Endothelial cell of umbilical vein (primary cell): ENCODE results near the gene SLC1A4. TPM values are rescaled to one million over a fixed set of nuclear protein-coding genes. Genes with fewer than 3 reads are reported as not detected.
A peak's percentile ranks its signal among the peaks of the same experiment; 100 is the strongest.

ENCODE experiments used
- BruUV-seq: library from RNA; stranded (reverse); fragments of 400-500 nt; replicated peaks from 2 replicates; lab custom pipeline; 2021; lab: Mats Ljungman, UMichigan
- CTCF ChIA-PET: fragments of 300-600, 350-600 bp; sonication (Branson Sonifier 250); formaldehyde crosslinking; loops from one replicate; lab custom pipeline; 2021; ENCODE audit warnings: antibody characterized with exemption, inconsistent platforms; lab: Charles Lee
- POLR2A ChIA-PET: fragments of 300-600, 350-600 bp; sonication (Branson Sonifier 250); formaldehyde crosslinking; loops from one replicate; lab custom pipeline; 2021; ENCODE audit warnings: antibody characterized with exemption, inconsistent platforms; lab: Charles Lee
- DNase-seq: peaks from one replicate; pipeline ENCODE4 v3.0.0-alpha.2; 2011; ENCODE audit warnings: low read depth, low spot score
- FAIRE-seq: peaks from 2 replicates; lab custom pipeline; 2011; peaks lifted over from hg19 to GRCh38; lab: Jason Lieb, UNC
- H2AFZ ChIP-seq: 2 replicates; pipeline ENCODE4 v1.6.0; 2012; ENCODE audit warnings: low read depth, low read length, control low read depth, inconsistent platforms
- H3K27ac ChIP-seq: 2 replicates; pipeline ENCODE4 v1.5.1; 2011; ENCODE audit warnings: low read depth, mild to moderate bottlenecking, control low read depth, low read length, moderate library complexity; ENCODE audit not compliant: insufficient read depth
- H3K27me3 ChIP-seq, 2 experiments: 2 replicates each; pipeline versions ENCODE4 v1.6.0 to v1.6.1; 2011; ENCODE audit warnings: low read length in 2 of 2, mixed read lengths in 1 of 2; ENCODE audit not compliant: control insufficient read depth in 2 of 2, insufficient read depth in 2 of 2
- H3K36me3 ChIP-seq, 2 experiments: 2 replicates in 1 of 2; 3 replicates in 1 of 2; pipeline ENCODE4 v1.5.1; 2011; ENCODE audit warnings: low read length in 2 of 2, mild to moderate bottlenecking in 1 of 2, moderate library complexity in 1 of 2; ENCODE audit not compliant: control insufficient read depth in 2 of 2, insufficient read depth in 2 of 2; ENCODE audit errors: extremely low read depth in 1 of 2
- H3K4me1 ChIP-seq: 3 replicates; pipeline ENCODE4 v1.5.1; 2011; ENCODE audit warnings: mild to moderate bottlenecking, low read length; ENCODE audit not compliant: control insufficient read depth, insufficient read depth; ENCODE audit errors: extremely low read depth
- H3K4me2 ChIP-seq: 2 replicates; pipeline ENCODE4 v1.6.1; 2011; ENCODE audit warnings: low read length, control low read depth, mixed read lengths; ENCODE audit not compliant: insufficient read depth
- H3K4me3 ChIP-seq, 3 experiments: fragments of 200-600 bp in 1 of 3; sonication (generic), shearing (Covaris generic) in 1 of 3; replicated peaks in 1 of 3; 2 replicates each; pipeline ENCODE4 v1.5.1; 2011 to 2016; ENCODE audit warnings: control low read depth in 3 of 3, low read length in 3 of 3, mild to moderate bottlenecking in 2 of 3, inconsistent platforms in 1 of 3, low read depth in 1 of 3, moderate library complexity in 1 of 3; ENCODE audit not compliant: insufficient read depth in 1 of 3
- H3K79me2 ChIP-seq: 2 replicates; pipeline ENCODE4 v1.6.0; 2012; ENCODE audit warnings: low read length, inconsistent platforms; ENCODE audit not compliant: control insufficient read depth, insufficient read depth
- H3K9ac ChIP-seq: replicated peaks from 2 replicates; pipeline ENCODE3; 2011; ENCODE audit warnings: low read length, control low read depth; ENCODE audit not compliant: insufficient read depth; ENCODE audit errors: extremely low read depth
- H3K9me1 ChIP-seq: replicated peaks from 3 replicates; pipeline ENCODE4 v1.6.0; 2011; ENCODE audit warnings: mild to moderate bottlenecking, low read length; ENCODE audit not compliant: control insufficient read depth, insufficient read depth; ENCODE audit errors: extremely low read depth
- H3K9me3 ChIP-seq: replicated peaks from 2 replicates; pipeline ENCODE4 v1.5.1; 2012; ENCODE audit warnings: low read length, inconsistent platforms; ENCODE audit not compliant: control insufficient read depth, insufficient read depth
- H4K20me1 ChIP-seq: replicated peaks from 2 replicates; pipeline ENCODE3; 2011; ENCODE audit warnings: mild to moderate bottlenecking, low read length; ENCODE audit not compliant: control insufficient read depth, insufficient read depth; ENCODE audit errors: extremely low read depth
- FOS ChIP-seq: IDR thresholded peaks from 2 replicates; pipeline ENCODE4 v1.6.1; 2011; ENCODE audit warnings: mild to moderate bottlenecking, low read length, moderate library complexity, borderline replicate concordance; ENCODE audit not compliant: insufficient read depth
- JUN ChIP-seq: IDR thresholded peaks from 2 replicates; pipeline ENCODE4 v1.6.1; 2011; ENCODE audit warnings: borderline replicate concordance, low read depth; ENCODE audit not compliant: insufficient read length, insufficient read depth
- POLR2A ChIP-seq: IDR thresholded peaks from 2 replicates; pipeline ENCODE4 v1.6.1; 2012; ENCODE audit warnings: low read depth, mild to moderate bottlenecking, control low read depth, low read length
- POLR2AphosphoS5 ChIP-seq: IDR thresholded peaks from 2 replicates; pipeline ENCODE4 v1.6.1; 2012; ENCODE audit warnings: low read depth, mild to moderate bottlenecking, control low read depth, low read length, moderate library complexity; ENCODE audit not compliant: insufficient read depth
- dilution Hi-C: fragments of 300-500 bp; cut with MboI; formaldehyde crosslinking; loops from one replicate; pipeline ENCODE4 v1.15.0; 2019; ENCODE audit warnings: low sequenced_read_pairs; ENCODE audit not compliant: extremely low pct_ligation_motif_present
- intact Hi-C: fragments of 100-400 bp; cut with micrococcal nuclease; formaldehyde crosslinking; loops from one replicate; pipeline ENCODE4 v1.10.0; 2022
- polyA plus RNA-seq, 4 experiments: library from polyadenylated mRNA; depleted of rRNA in 3 of 4; stranded (reverse) in 3 of 4; unstranded in 1 of 4; fragments of >200 nt; gene quantifications; 2 replicates each; pipeline versions ENCODE4 v1.2.1 to v1.2.3, GENCODE V29; 2011 to 2012; ENCODE audit warnings: missing spikeins in 1 of 4
- total RNA-seq: library from RNA; stranded (reverse); gene quantifications from 2 replicates; pipeline ENCODE4 v1.2.3, GENCODE V29; 2021
- TF ChIP-seq, protein P1 (sequence below): IDR thresholded peaks from 2 replicates; pipeline ENCODE4 v1.6.1; 2011; ENCODE audit not compliant: insufficient read depth, insufficient read length

SLC1A4 gene
- total and polyA plus RNA-seq, 2 donors (not counting 3 experiments of a cell fraction or from before 2014, with no cell fraction given): 9.9 to 13.9 TPM

DNA sequence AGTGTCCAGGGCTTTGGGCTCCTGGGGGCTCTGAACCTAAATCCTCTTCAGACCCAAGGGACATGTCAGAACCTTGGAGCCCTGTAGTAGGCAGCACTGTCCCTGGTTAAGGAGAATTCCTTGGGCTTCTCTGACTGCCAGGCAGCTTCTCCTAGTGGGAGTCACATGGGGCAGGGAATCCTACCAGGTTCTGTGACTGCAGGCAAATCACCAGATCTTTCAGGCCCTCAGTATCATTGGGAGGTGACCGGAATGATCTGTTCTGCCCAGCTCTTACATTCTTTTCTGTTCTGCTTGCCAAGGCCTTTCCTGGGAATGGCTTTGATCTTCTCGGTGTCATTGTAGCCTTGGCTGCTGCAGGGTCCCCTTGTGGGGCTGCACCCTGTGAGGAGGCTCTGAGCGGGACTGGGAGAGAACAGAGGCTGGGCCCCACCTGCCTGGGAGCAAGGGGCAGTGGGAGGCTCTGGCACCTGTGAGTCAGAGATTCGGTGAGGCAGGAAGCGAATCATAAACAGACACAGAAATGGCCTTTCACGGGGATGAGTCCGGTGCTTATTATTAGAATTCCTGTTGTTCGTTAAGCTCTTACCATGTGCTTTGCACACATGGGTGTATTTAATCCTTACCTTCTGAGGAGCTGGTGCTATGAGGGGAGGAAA is 81.1 kb downstream of the SLC1A4 start:
- H3K9me1 ChIP-seq: no peaks in the 10 kb centered on the region
- H3K79me2 ChIP-seq: peaks cover 5% of the 10 kb centered on the region
- CTCF ChIA-PET: interaction anchor here (1.0 to 2.6 kb wide), 4 partner anchors 12 to 152 kb away, joined by 3 to 14 read pairs (median 4); no protein-coding TSS in a partner anchor
- no TSS peak for BruUV-seq
- no peak overlapping the region for H3K9ac ChIP-seq
- no peak overlapping the region for H3K4me2 ChIP-seq
- no peaks in the 10 kb centered on the region for H4K20me1 ChIP-seq
- FAIRE-seq (peak; percentile 69), DNase-seq (peak; percentile 58)
- peaks cover 36% of the 10 kb centered on the region for H3K4me1 ChIP-seq
- H3K36me3 ChIP-seq: peaks cover 6 to 37% of the 10 kb centered on the region in 2 experiments
- no peak overlapping the region for H2AFZ ChIP-seq
- POLR2A ChIA-PET: interaction anchor here (1.0 to 1.4 kb wide), 2 partner anchors 14 to 27 kb away, joined by 3 read pairs; partner anchors contain the start of gene CEP68
- intact Hi-C loops: no loop called here
- no peak overlapping the region for H3K4me3 ChIP-seq
- peak; percentile 67 for TF ChIP-seq FOS
- TF ChIP-seq POLR2A: no peak
- H3K27ac ChIP-seq: peak overlapping the region; percentile 35
- no peaks in the 10 kb centered on the region for H3K27me3 ChIP-seq
- dilution Hi-C loops: no loop called here
- no peaks in the 10 kb centered on the region for H3K9me3 ChIP-seq

DNA sequence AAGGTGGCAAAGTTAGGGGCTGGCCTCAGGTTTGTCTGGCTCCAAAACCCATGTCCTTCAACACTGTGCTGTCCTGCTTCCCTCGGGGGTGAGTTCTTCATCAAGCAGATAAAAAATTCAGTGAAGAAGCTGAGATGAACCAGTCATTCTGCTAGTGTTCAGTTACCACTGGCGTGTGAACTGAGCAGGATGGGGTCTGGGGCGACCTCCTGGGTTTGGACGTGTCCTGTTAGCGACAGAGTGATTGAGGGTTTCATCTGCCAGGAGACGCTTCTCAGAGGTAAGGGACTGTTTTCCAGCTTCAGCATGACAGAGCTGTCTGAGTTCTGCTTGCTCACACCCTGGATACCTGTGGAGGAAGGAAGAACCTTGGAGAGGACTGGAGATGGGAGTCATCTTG is 81.7 kb downstream of the SLC1A4 start:
- Histone ChIP-seq H3K27ac (peak overlapping the region; percentile 35), H3K79me2 (peaks cover 5% of the 10 kb centered on the region), H3K9me3 (no peaks in the 10 kb centered on the region), H3K4me2 (no peak overlapping the region), H3K9me1 (no peaks in the 10 kb centered on the region), H3K4me1 (peaks cover 33% of the 10 kb centered on the region), H4K20me1 (no peaks in the 10 kb centered on the region), H3K27me3 (no peaks in the 10 kb centered on the region), H2AFZ (no peak overlapping the region), H3K9ac (no peak overlapping the region), H3K36me3 (peaks cover 6 to 37% of the 10 kb centered on the region in 2 experiments), H3K4me3 (no peak overlapping the region)
- no TSS peak for BruUV-seq
- POLR2A ChIA-PET: no interaction called here
- no peak for TF ChIP-seq JUN
- TF ChIP-seq, protein P1, sequence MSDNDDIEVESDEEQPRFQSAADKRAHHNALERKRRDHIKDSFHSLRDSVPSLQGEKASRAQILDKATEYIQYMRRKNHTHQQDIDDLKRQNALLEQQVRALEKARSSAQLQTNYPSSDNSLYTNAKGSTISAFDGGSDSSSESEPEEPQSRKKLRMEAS: no peak
- no peak for TF ChIP-seq POLR2AphosphoS5
- no peak for TF ChIP-seq POLR2A
- FAIRE-seq (no peak), DNase-seq (no peak)
- CTCF ChIA-PET: interaction anchor here (1.0 to 2.6 kb wide), 5 partner anchors 13 to 153 kb away, joined by 3 to 14 read pairs (median 4); no protein-coding TSS in a partner anchor
- intact Hi-C loops (no loop called here), dilution Hi-C loops (no loop called here)
